ENCODE measurements around the gene ATP8B4.

DNA sequence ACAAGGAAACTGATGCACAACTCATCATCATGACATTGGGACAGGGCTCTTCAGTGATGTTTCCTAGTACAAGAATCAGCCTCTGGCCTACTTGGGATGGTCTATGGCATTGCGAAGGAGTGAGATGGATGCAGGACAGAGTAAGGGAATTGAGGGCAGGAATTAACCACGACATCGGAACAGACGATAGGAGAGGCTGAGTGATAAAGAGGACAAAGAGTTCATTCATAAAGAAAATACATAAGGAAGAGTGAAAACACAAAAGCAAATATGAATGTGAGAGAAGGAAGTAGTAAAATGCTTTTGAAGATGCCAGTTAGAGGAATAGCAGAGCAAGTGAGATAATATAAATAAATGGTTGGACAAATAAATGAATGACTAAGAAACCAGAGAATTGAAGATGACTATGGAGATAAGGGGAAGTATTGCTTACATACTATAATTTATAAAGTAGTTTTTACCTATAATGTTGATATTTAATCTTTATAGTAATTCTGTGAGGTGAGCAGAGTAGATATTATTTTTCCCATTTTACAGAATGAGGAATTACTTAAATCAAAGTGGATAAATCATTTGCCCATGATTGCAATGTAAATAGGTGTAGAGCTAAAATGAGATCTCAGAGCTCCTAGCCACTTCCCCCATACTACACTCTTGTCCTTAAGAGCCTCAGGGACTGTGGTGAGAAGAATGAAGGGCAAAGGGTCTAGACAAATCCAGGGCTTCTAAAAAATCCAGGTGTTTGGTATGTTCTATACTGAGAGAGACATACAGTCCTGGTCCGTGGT, 294.9 kb downstream of the ATP8B4 start:
- TF ChIP-seq POLR2A (IDR thresholded peaks at IDR 0.05; ENCODE audit: low read depth) = no peak
- TF ChIP-seq, protein P1, sequence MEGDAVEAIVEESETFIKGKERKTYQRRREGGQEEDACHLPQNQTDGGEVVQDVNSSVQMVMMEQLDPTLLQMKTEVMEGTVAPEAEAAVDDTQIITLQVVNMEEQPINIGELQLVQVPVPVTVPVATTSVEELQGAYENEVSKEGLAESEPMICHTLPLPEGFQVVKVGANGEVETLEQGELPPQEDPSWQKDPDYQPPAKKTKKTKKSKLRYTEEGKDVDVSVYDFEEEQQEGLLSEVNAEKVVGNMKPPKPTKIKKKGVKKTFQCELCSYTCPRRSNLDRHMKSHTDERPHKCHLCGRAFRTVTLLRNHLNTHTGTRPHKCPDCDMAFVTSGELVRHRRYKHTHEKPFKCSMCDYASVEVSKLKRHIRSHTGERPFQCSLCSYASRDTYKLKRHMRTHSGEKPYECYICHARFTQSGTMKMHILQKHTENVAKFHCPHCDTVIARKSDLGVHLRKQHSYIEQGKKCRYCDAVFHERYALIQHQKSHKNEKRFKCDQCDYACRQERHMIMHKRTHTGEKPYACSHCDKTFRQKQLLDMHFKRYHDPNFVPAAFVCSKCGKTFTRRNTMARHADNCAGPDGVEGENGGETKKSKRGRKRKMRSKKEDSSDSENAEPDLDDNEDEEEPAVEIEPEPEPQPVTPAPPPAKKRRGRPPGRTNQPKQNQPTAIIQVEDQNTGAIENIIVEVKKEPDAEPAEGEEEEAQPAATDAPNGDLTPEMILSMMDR (IDR thresholded peaks at IDR 0.05) = no peak
- no peak for TF ChIP-seq POLR2AphosphoS5 (IDR thresholded peaks at IDR 0.05)
- no peak for TF ChIP-seq EP300 (IDR thresholded peaks at IDR 0.05)

All from esophagus muscularis mucosa (tissue), 4 donors.